ENCODE results near the gene QKI. TPM values are rescaled to one million over a fixed set of nuclear protein-coding genes. Genes with fewer than 3 reads are reported as not detected.
A peak's percentile ranks its signal among the peaks of the same experiment; 100 is the strongest.

QKI gene
- total RNA-seq, 1 experiment from 2014 or later = 176 TPM

GRCh38 chr6:163419413-163420288 is 5.1 kb downstream of the QKI start:
- peak overlapping the region; percentile 49 to 82 (median 74); a peak in 5 of 7 replicates for H3K27ac Mint-ChIP-seq
- peak overlapping the region; percentile 3 to 51; a peak in 4 of 5 replicates for H3K4me3 Mint-ChIP-seq
- no peak overlapping the region for H3K23ac ChIP-seq (ENCODE audit: insufficient read length, low read depth, low read length)
- no peak overlapping the region for H3K4ac ChIP-seq (ENCODE audit: low read depth, low read length)
- H2BK15ac ChIP-seq (ENCODE audit: low read depth, low read length) = no peak overlapping the region
- no peak overlapping the region for H4K5ac ChIP-seq (ENCODE audit: insufficient read length, low read depth, low read length)
- TF ChIP-seq, protein P1, sequence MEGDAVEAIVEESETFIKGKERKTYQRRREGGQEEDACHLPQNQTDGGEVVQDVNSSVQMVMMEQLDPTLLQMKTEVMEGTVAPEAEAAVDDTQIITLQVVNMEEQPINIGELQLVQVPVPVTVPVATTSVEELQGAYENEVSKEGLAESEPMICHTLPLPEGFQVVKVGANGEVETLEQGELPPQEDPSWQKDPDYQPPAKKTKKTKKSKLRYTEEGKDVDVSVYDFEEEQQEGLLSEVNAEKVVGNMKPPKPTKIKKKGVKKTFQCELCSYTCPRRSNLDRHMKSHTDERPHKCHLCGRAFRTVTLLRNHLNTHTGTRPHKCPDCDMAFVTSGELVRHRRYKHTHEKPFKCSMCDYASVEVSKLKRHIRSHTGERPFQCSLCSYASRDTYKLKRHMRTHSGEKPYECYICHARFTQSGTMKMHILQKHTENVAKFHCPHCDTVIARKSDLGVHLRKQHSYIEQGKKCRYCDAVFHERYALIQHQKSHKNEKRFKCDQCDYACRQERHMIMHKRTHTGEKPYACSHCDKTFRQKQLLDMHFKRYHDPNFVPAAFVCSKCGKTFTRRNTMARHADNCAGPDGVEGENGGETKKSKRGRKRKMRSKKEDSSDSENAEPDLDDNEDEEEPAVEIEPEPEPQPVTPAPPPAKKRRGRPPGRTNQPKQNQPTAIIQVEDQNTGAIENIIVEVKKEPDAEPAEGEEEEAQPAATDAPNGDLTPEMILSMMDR (conservative IDR thresholded peaks at IDR 0.05) = no peak
- H3K23me2 ChIP-seq (ENCODE audit: insufficient read length, low read depth, low read length, poor library complexity, severe bottlenecking) = no peaks in the 10 kb centered on the region
- WGBS (ENCODE audit: extremely low coverage, insufficient read length, low lambda C conversion rate) = no CpG with 5 or more reads among the region's 6 CpGs
- H3K36me3 Mint-ChIP-seq (ENCODE audit: insufficient read depth in 1 of 3, low read depth in 3 of 3) = peaks cover 2 to 7% (median 4%) of the 10 kb centered on the region in 3 experiments; a peak in 2 of 7 replicates
- no peak overlapping the region for H3T11ph ChIP-seq (ENCODE audit: low read length)
- no peak overlapping the region for H2BK12ac ChIP-seq (ENCODE audit: insufficient read length, low read depth, low read length)
- no peaks in the 10 kb centered on the region for H3K9me3 Mint-ChIP-seq
- no peak overlapping the region for H2BK20ac ChIP-seq (ENCODE audit: low read depth, low read length, poor library complexity, severe bottlenecking)
- no peaks in the 10 kb centered on the region; the same call in 1 of the 2 replicates for H3K4me1 ChIP-seq (ENCODE audit: insufficient read depth, low read length)
- H3K18ac ChIP-seq (ENCODE audit: insufficient read length, low read depth, low read length) = no peak overlapping the region
- no peak overlapping the region for H3K14ac ChIP-seq (ENCODE audit: insufficient read depth, low read length)
- H3K79me2 ChIP-seq (ENCODE audit: insufficient read depth, low read length) = peaks cover 47% of the 10 kb centered on the region
- no peak for DNase-seq
- peaks cover 56% of the 10 kb centered on the region in 2 experiments for H3K4me1 Mint-ChIP-seq
- no peak overlapping the region for H2BK120ac ChIP-seq (ENCODE audit: low read depth, low read length, poor library complexity, severe bottlenecking)
- H2AK5ac ChIP-seq (ENCODE audit: insufficient read length, low read length) = no peak overlapping the region
- H4K20me1 ChIP-seq (ENCODE audit: control insufficient read depth, insufficient read depth, insufficient read length) = no peaks in the 10 kb centered on the region
- no peak overlapping the region for H3K9ac ChIP-seq (ENCODE audit: extremely low read depth, insufficient read length, low read length)
- H2AFZ ChIP-seq (ENCODE audit: low read length) = no peak overlapping the region
- H3K27me3 ChIP-seq (ENCODE audit: insufficient read depth, low read length) = no peaks in the 10 kb centered on the region
- H3K56ac ChIP-seq (ENCODE audit: insufficient read length, low read depth, low read length) = no peak overlapping the region
- H2BK5ac ChIP-seq (ENCODE audit: insufficient read length, low read length) = no peak overlapping the region
- no peak overlapping the region for H4K8ac ChIP-seq (replicated peaks; ENCODE audit: insufficient read length, low read depth, low read length)
- peaks cover 5% of the 10 kb centered on the region for H3K79me1 ChIP-seq (ENCODE audit: insufficient read depth, low read depth, low read length, poor library complexity, severe bottlenecking)
- H3K27me3 Mint-ChIP-seq (ENCODE audit: low read depth) = no peaks in the 10 kb centered on the region
- H4K91ac ChIP-seq (ENCODE audit: insufficient read length, low read depth, low read length) = no peak overlapping the region
- H3K9me3 ChIP-seq (ENCODE audit: control insufficient read depth, low read depth, low read length) = no peaks in the 10 kb centered on the region
- no peak overlapping the region for H3K4me2 ChIP-seq (ENCODE audit: insufficient read depth, insufficient read length, low read length)
- no peak overlapping the region for H3K27ac ChIP-seq (ENCODE audit: insufficient read length, low read depth, low read length)
